ENCODE data around the gene SF3A1. TPM values are rescaled to one million over a fixed set of nuclear protein-coding genes. Genes with fewer than 3 reads are reported as not detected.

The SF3A1 gene
- total and polyA plus RNA-seq, 2 of the 13 experiments (the other 11 are each of a cell fraction or from before 2014, with no cell fraction given): 10.0 to 22.0 TPM

GRCh38 chr22:30321461-30321860 is 35.2 kb downstream of the SF3A1 start (continued):
- no peak for TF ChIP-seq STAT6 (CRISPR knock-in tag; IDR thresholded peaks at IDR 0.05; ENCODE audit: borderline replicate concordance)

GRCh38 chr22:30320021-30320556 is 36.6 kb downstream of the SF3A1 start:
- Histone ChIP-seq H3K79me2 (ENCODE audit: insufficient read depth, low read length) (no peaks in the 10 kb centered on the region), H3K4me1 (ENCODE audit: insufficient read depth, low read length) (peaks cover 54% of the 10 kb centered on the region), H4K20me1 (ENCODE audit: insufficient read depth, low read length) (no peaks in the 10 kb centered on the region), H3K27me3 (ENCODE audit: control insufficient read depth in 1 of 2, insufficient read depth in 2 of 2, low read length in 2 of 2) (no peaks in the 10 kb centered on the region), H3K9ac (ENCODE audit: insufficient read depth, low read depth, low read length) (no peak overlapping the region), H3K4me3 (replicated peaks in 1 of 3; ENCODE audit: insufficient read depth in 1 of 3, low read depth in 2 of 3, low read length in 3 of 3) (no peak overlapping the region), H3K27ac (ENCODE audit: extremely low read length, insufficient read depth, low read length) (no peak overlapping the region), H2AFZ (ENCODE audit: low read length) (no peak overlapping the region), H3K36me3 (replicated peaks in 1 of 2; ENCODE audit: control insufficient read depth in 1 of 2, insufficient read depth in 2 of 2, low read length in 2 of 2) (no peaks in the 10 kb centered on the region), H3K4me2 (ENCODE audit: low read depth, low read length) (no peak overlapping the region), H3K9me3 (ENCODE audit: low read length) (no peaks in the 10 kb centered on the region)
- in situ Hi-C loops (cut with HindIII; ENCODE audit: extremely low pct_ligation_motif_present, low pct_unique_long_range_greater_than_20kb) (no loop called here), intact Hi-C loops (cut with micrococcal nuclease; ENCODE audit: unreplicated experiment) (no loop called here)
- 91% methylated on average over 3 of the region's 3 CpGs for WGBS (ENCODE audit: low lambda C conversion rate)
- FAIRE-seq (no peak), DNase-seq (ENCODE audit: low spot score) (no peak), ATAC-seq (no peak)
- CTCF ChIA-PET (ENCODE audit: low intra/inter-chr PET ratio, low total read pairs): no interaction called here
- no TSS peak for BruUV-seq (replicated peaks)
- POLR2A ChIA-PET: no interaction called here
- TF ChIP-seq KIAA2018 (CRISPR knock-in tag; IDR thresholded peaks at IDR 0.05; ENCODE audit: borderline replicate concordance): no peak
- no peak for TF ChIP-seq POGK (CRISPR knock-in tag; conservative IDR thresholded peaks at IDR 0.05)
- TF ChIP-seq ZNF781 (CRISPR knock-in tag; IDR thresholded peaks at IDR 0.05; ENCODE audit: borderline replicate concordance, not compliant biosample characterization): no peak
- no peak for TF ChIP-seq ATF7-NPFF (CRISPR knock-in tag; IDR thresholded peaks at IDR 0.05; ENCODE audit: low read depth)
